Thymus (tissue), 11 donors: Measurements from ENCODE around the gene TIA1. TPM values are rescaled to one million over a fixed set of nuclear protein-coding genes. Genes with fewer than 3 reads are reported as not detected.

ENCODE experiments used
- DNase-seq, 9 donors: peaks; one replicate each; pipeline ENCODE4 v3.0.0-alpha.2; 2013; ENCODE audit warnings: low spot score in 9 of 9, low read depth in 6 of 9, missing footprints in 1 of 9
- H3K27ac ChIP-seq, 2 donors: one replicate each; pipeline ENCODE4 v1.5.1; 2013; ENCODE audit warnings: control low read depth in 1 of 2, low read depth in 1 of 2, low read length in 1 of 2, mild to moderate bottlenecking in 1 of 2, moderate library complexity in 1 of 2
- H3K27me3 ChIP-seq, 2 donors: one replicate each; pipeline ENCODE4 v1.5.1; 2013; ENCODE audit warnings: low read length in 1 of 2; ENCODE audit not compliant: control insufficient read depth in 2 of 2, insufficient read depth in 1 of 2
- H3K36me3 ChIP-seq, 2 donors: one replicate each; pipeline ENCODE4 v1.5.1; 2013; ENCODE audit warnings: low read length in 1 of 2, mild to moderate bottlenecking in 1 of 2, moderate library complexity in 1 of 2; ENCODE audit not compliant: control insufficient read depth in 2 of 2, insufficient read depth in 2 of 2
- H3K4me1 ChIP-seq, 2 donors: one replicate each; pipeline ENCODE4 v1.5.1; 2013; ENCODE audit warnings: low read length in 2 of 2; ENCODE audit not compliant: control insufficient read depth in 2 of 2, insufficient read depth in 2 of 2
- H3K4me3 ChIP-seq, 2 donors: one replicate each; pipeline ENCODE4 v1.5.1; 2013; ENCODE audit warnings: low read length in 2 of 2, control low read depth in 1 of 2, mild to moderate bottlenecking in 1 of 2
- H3K9me3 ChIP-seq, 2 donors: one replicate each; pipeline ENCODE4 v1.5.1; 2013; ENCODE audit warnings: low read length in 1 of 2, mild to moderate bottlenecking in 1 of 2; ENCODE audit not compliant: control insufficient read depth in 2 of 2, insufficient read depth in 1 of 2
- WGBS: extraction: QIAGEN DNeasy Blood & Tissue Kit; methylation state at CpG from one replicate; pipeline ENCODE4 v1.1.7; 2013; 5-methylcytosine and 5-hydroxymethylcytosine counted together
- polyA plus RNA-seq: library from polyadenylated mRNA; stranded (reverse); fragments of 200-250 nt; gene quantifications from one replicate; pipeline ENCODE4 v1.2.3, GENCODE V29; 2013
- total RNA-seq: library from RNA; stranded (reverse); fragments of 120-200 nt; gene quantifications from one replicate; pipeline ENCODE4 v1.2.4, GENCODE V29; 2013
- donor health status: healthy.

Gene TIA1
- total and polyA plus RNA-seq, 2 donors: 186 to 197 TPM

GRCh38 chr2:70204452-70204851 is 44.0 kb downstream of the TIA1 start:
- WGBS: 97% methylated on average over 8 of the region's 8 CpGs
- no peaks in the 10 kb centered on the region for H3K27me3 ChIP-seq
- no peaks in the 10 kb centered on the region for H3K4me1 ChIP-seq
- DNase-seq: no peak
- no peaks in the 10 kb centered on the region for H3K9me3 ChIP-seq
- no peak overlapping the region for H3K4me3 ChIP-seq
- peaks cover 5 to 6% of the 10 kb centered on the region in 2 donors for H3K36me3 ChIP-seq
- H3K27ac ChIP-seq: no peak overlapping the region

GRCh38 chr2:70203086-70203485 is 45.3 kb downstream of the TIA1 start:
- no peaks in the 10 kb centered on the region for H3K27me3 ChIP-seq
- no peak overlapping the region for H3K4me3 ChIP-seq
- no peaks in the 10 kb centered on the region for H3K4me1 ChIP-seq
- no peaks in the 10 kb centered on the region for H3K9me3 ChIP-seq
- no peak for DNase-seq
- 96% methylated on average over 5 of the region's 5 CpGs for WGBS
- peaks cover 2 to 5% of the 10 kb centered on the region in 2 donors for H3K36me3 ChIP-seq
- H3K27ac ChIP-seq: no peak overlapping the region

GRCh38 chr2:70202236-70202806 is 46.1 kb downstream of the TIA1 start:
- WGBS: 94% methylated on average over 9 of the region's 9 CpGs
- no peaks in the 10 kb centered on the region for H3K36me3 ChIP-seq
- no peaks in the 10 kb centered on the region for H3K9me3 ChIP-seq
- H3K27ac ChIP-seq: no peak overlapping the region
- no peak for DNase-seq
- H3K27me3 ChIP-seq: no peaks in the 10 kb centered on the region
- H3K4me1 ChIP-seq: no peaks in the 10 kb centered on the region
- H3K4me3 ChIP-seq: no peak overlapping the region

- no peak overlapping the region for H3K27ac ChIP-seq
- 95% methylated on average over 6 of the region's 6 CpGs for WGBS
- no peaks in the 10 kb centered on the region for H3K27me3 ChIP-seq
- H3K4me1 ChIP-seq: no peaks in the 10 kb centered on the region
- H3K36me3 ChIP-seq: no peaks in the 10 kb centered on the region
- H3K4me3 ChIP-seq: no peak overlapping the region
- H3K9me3 ChIP-seq: no peaks in the 10 kb centered on the region
- DNase-seq: no peak
These were observed 46.6 kb downstream of the TIA1 start for GRCh38 chr2:70201831-70202230.

GRCh38 chr2:70201225-70201768 is 47.1 kb downstream of the TIA1 start:
- no peak overlapping the region for H3K4me3 ChIP-seq
- DNase-seq: no peak
- no peaks in the 10 kb centered on the region for H3K4me1 ChIP-seq
- no peaks in the 10 kb centered on the region for H3K9me3 ChIP-seq
- WGBS: 78% methylated on average over 3 of the region's 3 CpGs
- no peak overlapping the region for H3K27ac ChIP-seq
- no peaks in the 10 kb centered on the region for H3K36me3 ChIP-seq
- H3K27me3 ChIP-seq: no peaks in the 10 kb centered on the region

GRCh38 chr2:70199320-70199864 is 49.0 kb downstream of the TIA1 start:
- no peaks in the 10 kb centered on the region for H3K36me3 ChIP-seq
- H3K27me3 ChIP-seq: no peaks in the 10 kb centered on the region
- H3K27ac ChIP-seq: no peak overlapping the region
- no peaks in the 10 kb centered on the region for H3K4me1 ChIP-seq
- H3K9me3 ChIP-seq: no peaks in the 10 kb centered on the region
- DNase-seq: no peak
- no peak overlapping the region for H3K4me3 ChIP-seq
- 93% methylated on average over 4 of the region's 4 CpGs for WGBS

- Histone ChIP-seq H3K36me3 (no peaks in the 10 kb centered on the region), H3K27me3 (no peaks in the 10 kb centered on the region), H3K4me3 (no peak overlapping the region), H3K27ac (no peak overlapping the region), H3K9me3 (no peaks in the 10 kb centered on the region), H3K4me1 (peaks cover 0 to 4% of the 10 kb centered on the region in 2 donors)
- DNase-seq: no peak
- WGBS: 97% methylated on average over 5 of the region's 5 CpGs
These were observed 55.9 kb downstream of the TIA1 start for GRCh38 chr2:70192516-70192915.

GRCh38 chr2:70191244-70191735 is 57.1 kb downstream of the TIA1 start:
- Histone ChIP-seq H3K27ac (peak overlapping the region; percentile 83 to 95), H3K4me3 (peak overlapping the region; percentile 79 to 82), H3K4me1 (peaks cover 0 to 4% of the 10 kb centered on the region in 2 donors), H3K27me3 (no peaks in the 10 kb centered on the region), H3K9me3 (no peaks in the 10 kb centered on the region), H3K36me3 (no peaks in the 10 kb centered on the region)
- DNase-seq: no peak
- 82% methylated on average over 13 of the region's 13 CpGs for WGBS

GRCh38 chr2:70190418-70191243 is 57.8 kb downstream of the TIA1 start, which contains the start of gene C2orf42:
TSS of gene C2orf42 (minus strand) at chr2:70191019. CDS start at chr2:70181985, 9,034 bp downstream.
- Histone ChIP-seq H3K4me1 (peaks cover 0 to 4% of the 10 kb centered on the region in 2 donors), H3K27me3 (no peaks in the 10 kb centered on the region)
- WGBS: under 1% methylated on average over 60 of the region's 60 CpGs

More at GRCh38 chr2:70190418-70191243, 57.8 kb downstream of the TIA1 start, which contains the start of gene C2orf42:
- peak within 1 kb of the TSS; percentile 95 to 99 for H3K27ac ChIP-seq
- no peaks in the 10 kb centered on the region for H3K9me3 ChIP-seq
- peak within 1 kb of the TSS; percentile 79 to 82 for H3K4me3 ChIP-seq
- peak; percentile 96 to 99 (median 97) for DNase-seq
- no peaks in the 10 kb centered on the region for H3K36me3 ChIP-seq
